ENCODE results near the gene COIL. TPM values are rescaled to one million over a fixed set of nuclear protein-coding genes. Genes with fewer than 3 reads are reported as not detected.
"Not testable (repeated sequence)": the region's sequence is repeated elsewhere in the genome, so short reads cannot be mapped to it uniquely, and the experiment has no call there.

Gene COIL
- 15.1 and 16.9 TPM in 2 replicates for total RNA-seq (2014; rRNA removed; shearing (Covaris generic))
- polyA plus RNA-seq (2015; cell fraction: cytosol; rRNA removed): 13.0 and 15.5 TPM in 2 replicates
- polyA plus RNA-seq (2015; cell fraction: nucleus; rRNA removed): 27.6 and 31.5 TPM in 2 replicates

- peak; percentile 82 for DNase-seq (ENCODE audit: low read depth)
These were observed at the start of gene COIL for GRCh38 chr17:56960596-56961538. TSS of gene COIL (minus strand) at chr17:56961050. CDS start at chr17:56961019, 31 bp downstream.

- DNase-seq (ENCODE audit: low read depth): no peak
These were observed 49.6 kb upstream of the COIL start for GRCh38 chr17:57010487-57010886.

- DNase-seq (ENCODE audit: low read depth): peak; percentile 34
These were observed 49.0 kb upstream of the COIL start for GRCh38 chr17:57009737-57010445.

GRCh38 chr17:57008958-57009357 lies 48.1 kb upstream of the COIL start:
- no peak for DNase-seq (ENCODE audit: low read depth)

GRCh38 chr17:57006040-57006439 lies 45.2 kb upstream of the COIL start:
- DNase-seq (ENCODE audit: low read depth): peak; percentile 3

- DNase-seq (ENCODE audit: low read depth): no peak
These were observed 44.2 kb upstream of the COIL start for GRCh38 chr17:57004944-57005579.

- DNase-seq (ENCODE audit: low read depth): no peak
These were observed 42.1 kb upstream of the COIL start for GRCh38 chr17:57002904-57003303.

GRCh38 chr17:57001541-57001940 lies 40.7 kb upstream of the COIL start:
- DNase-seq (ENCODE audit: low read depth): no peak

- no peak for DNase-seq (ENCODE audit: low read depth)
These were observed 36.5 kb upstream of the COIL start for GRCh38 chr17:56997313-56997712.

- no peak for DNase-seq (ENCODE audit: low read depth)
These were observed 34.9 kb upstream of the COIL start for GRCh38 chr17:56995766-56996165.

- no peak for DNase-seq (ENCODE audit: low read depth)
These were observed 33.4 kb upstream of the COIL start for GRCh38 chr17:56994009-56994792.

GRCh38 chr17:56992364-56992763 lies 31.5 kb upstream of the COIL start:
- no peak for DNase-seq (ENCODE audit: low read depth)

GRCh38 chr17:56988901-56989572 lies 28.2 kb upstream of the COIL start:
- no peak for DNase-seq (ENCODE audit: low read depth)

- no peak for DNase-seq (ENCODE audit: low read depth)
These were observed 26.5 kb upstream of the COIL start for GRCh38 chr17:56987283-56987834.

GRCh38 chr17:56985371-56986162 lies 24.7 kb upstream of the COIL start:
- DNase-seq (ENCODE audit: low read depth): no peak

- no peak for DNase-seq (ENCODE audit: low read depth)
These were observed 22.5 kb upstream of the COIL start for GRCh38 chr17:56983366-56983765.

- no peak for DNase-seq (ENCODE audit: low read depth)
These were observed 21.5 kb upstream of the COIL start for GRCh38 chr17:56982312-56982711.

GRCh38 chr17:56980526-56980925 lies 19.7 kb upstream of the COIL start:
- not testable (repeated sequence) for DNase-seq (ENCODE audit: low read depth)

- DNase-seq (ENCODE audit: low read depth): no peak
These were observed 18.2 kb upstream of the COIL start for GRCh38 chr17:56979091-56979480.

All from HT1080 (cell line).